Keratinocyte (primary cell): Measurements from ENCODE around the gene TCF19. TPM values are rescaled to one million over a fixed set of nuclear protein-coding genes. Genes with fewer than 3 reads are reported as not detected.

Experiments
- DNase-seq: peaks from one replicate; pipeline ENCODE4 v3.0.0-alpha.2; 2011; ENCODE audit warnings: low read depth, missing footprints, low spot score
- FAIRE-seq: peaks from 2 replicates; lab custom pipeline; 2011; peaks lifted over from hg19 to GRCh38; lab: Jason Lieb, UNC
- H2AFZ ChIP-seq: 2 replicates; pipeline ENCODE4 v1.6.0; 2012; ENCODE audit warnings: low read length, control low read depth, inconsistent platforms; ENCODE audit not compliant: control insufficient read depth
- H3K27ac ChIP-seq: 2 replicates; pipeline ENCODE4 v1.5.1; 2011; ENCODE audit warnings: low read length; ENCODE audit not compliant: control insufficient read depth, insufficient read depth
- H3K27me3 ChIP-seq: 3 replicates; pipeline ENCODE4 v1.6.0; 2011; ENCODE audit warnings: low read length; ENCODE audit not compliant: control insufficient read depth, insufficient read depth; ENCODE audit errors: extremely low read depth
- H3K36me3 ChIP-seq, 2 experiments: 2 replicates in 1 of 2; 3 replicates in 1 of 2; pipeline ENCODE4 v1.5.1; 2011; ENCODE audit warnings: low read length in 2 of 2, mild to moderate bottlenecking in 1 of 2; ENCODE audit not compliant: control insufficient read depth in 2 of 2, insufficient read depth in 2 of 2; ENCODE audit errors: extremely low read depth in 1 of 2
- H3K4me1 ChIP-seq: 3 replicates; pipeline ENCODE4 v1.5.1; 2011; ENCODE audit warnings: low read length; ENCODE audit not compliant: control insufficient read depth, insufficient read depth; ENCODE audit errors: extremely low read depth
- H3K4me2 ChIP-seq: 3 replicates; pipeline ENCODE4 v1.6.0; 2011; ENCODE audit warnings: low read depth, low read length; ENCODE audit not compliant: control insufficient read depth, insufficient read depth; ENCODE audit errors: extremely low read depth
- H3K4me3 ChIP-seq, 3 experiments: fragments of 200-600 bp in 1 of 3; sonication (generic) in 1 of 3; 2 replicates in 2 of 3; 3 replicates in 1 of 3; pipeline ENCODE4 v1.5.1; 2011 to 2016; ENCODE audit warnings: low read length in 3 of 3, mild to moderate bottlenecking in 3 of 3, control low read depth in 2 of 3, inconsistent platforms in 1 of 3, low read depth in 1 of 3, mixed read lengths in 1 of 3, mixed run types in 1 of 3, moderate library complexity in 1 of 3; ENCODE audit not compliant: control insufficient read depth in 2 of 3, insufficient read depth in 2 of 3; ENCODE audit errors: extremely low read depth in 1 of 3
- H3K79me2 ChIP-seq: 2 replicates; pipeline ENCODE4 v1.6.0; 2012; ENCODE audit warnings: low read length; ENCODE audit not compliant: control insufficient read depth, insufficient read depth
- H3K9ac ChIP-seq: 3 replicates; pipeline ENCODE4 v1.6.0; 2011; ENCODE audit warnings: low read length; ENCODE audit not compliant: control insufficient read depth, insufficient read depth; ENCODE audit errors: extremely low read depth
- H3K9me1 ChIP-seq: 3 replicates; pipeline ENCODE4 v1.6.0; 2011; ENCODE audit warnings: low read length; ENCODE audit not compliant: control insufficient read depth, insufficient read depth; ENCODE audit errors: extremely low read depth
- H3K9me3 ChIP-seq: 2 replicates; pipeline ENCODE4 v1.5.1; 2012; ENCODE audit warnings: low read depth, low read length; ENCODE audit not compliant: control insufficient read depth
- H4K20me1 ChIP-seq: 3 replicates; pipeline ENCODE4 v1.6.0; 2011; ENCODE audit warnings: low read length; ENCODE audit not compliant: control insufficient read depth, insufficient read depth; ENCODE audit errors: extremely low read depth
- CTCF ChIP-seq, 3 experiments: IDR thresholded peaks in 1 of 3; conservative IDR thresholded peaks in 1 of 3; optimal IDR thresholded peaks in 1 of 3; 2 replicates in 2 of 3; 3 replicates in 1 of 3; pipeline versions ENCODE3 to v1.5.1; 2011; ENCODE audit warnings: low read length in 3 of 3, mild to moderate bottlenecking in 3 of 3, moderate library complexity in 2 of 3, control low read depth in 1 of 3, inconsistent platforms in 1 of 3; ENCODE audit not compliant: insufficient read depth in 2 of 3; ENCODE audit errors: extremely low read depth in 1 of 3
- EZH2 ChIP-seq: IDR thresholded peaks from one replicate; pipeline ENCODE4 v1.6.1; 2012; ENCODE audit warnings: inconsistent platforms, mild to moderate bottlenecking, low read length, moderate library complexity
- dilution Hi-C: fragments of 300-500 bp; cut with MboI; formaldehyde crosslinking; loops from one replicate; pipeline ENCODE4 v1.7.0; 2020; ENCODE audit warnings: low sequenced_read_pairs; ENCODE audit not compliant: extremely low pct_ligation_motif_present
- polyA plus RNA-seq, 5 experiments: library from polyadenylated mRNA; depleted of rRNA in 3 of 5; stranded (reverse) in 3 of 5; stranded (forward) in 1 of 5; unstranded in 1 of 5; fragments of >200 nt; gene quantifications; 1 replicate in 1 of 5; 2 replicates in 3 of 5; 3 replicates in 1 of 5; pipeline versions ENCODE4 v1.2.1 to v1.2.3, GENCODE V29; 2011 to 2012; ENCODE audit warnings: missing spikeins in 2 of 5, low read depth in 1 of 5, low replicate concordance in 1 of 5

TCF19 gene
- polyA plus RNA-seq, 1 donor (not counting 4 experiments of a cell fraction or from before 2014, with no cell fraction given), result 7.4 TPM

DNA sequence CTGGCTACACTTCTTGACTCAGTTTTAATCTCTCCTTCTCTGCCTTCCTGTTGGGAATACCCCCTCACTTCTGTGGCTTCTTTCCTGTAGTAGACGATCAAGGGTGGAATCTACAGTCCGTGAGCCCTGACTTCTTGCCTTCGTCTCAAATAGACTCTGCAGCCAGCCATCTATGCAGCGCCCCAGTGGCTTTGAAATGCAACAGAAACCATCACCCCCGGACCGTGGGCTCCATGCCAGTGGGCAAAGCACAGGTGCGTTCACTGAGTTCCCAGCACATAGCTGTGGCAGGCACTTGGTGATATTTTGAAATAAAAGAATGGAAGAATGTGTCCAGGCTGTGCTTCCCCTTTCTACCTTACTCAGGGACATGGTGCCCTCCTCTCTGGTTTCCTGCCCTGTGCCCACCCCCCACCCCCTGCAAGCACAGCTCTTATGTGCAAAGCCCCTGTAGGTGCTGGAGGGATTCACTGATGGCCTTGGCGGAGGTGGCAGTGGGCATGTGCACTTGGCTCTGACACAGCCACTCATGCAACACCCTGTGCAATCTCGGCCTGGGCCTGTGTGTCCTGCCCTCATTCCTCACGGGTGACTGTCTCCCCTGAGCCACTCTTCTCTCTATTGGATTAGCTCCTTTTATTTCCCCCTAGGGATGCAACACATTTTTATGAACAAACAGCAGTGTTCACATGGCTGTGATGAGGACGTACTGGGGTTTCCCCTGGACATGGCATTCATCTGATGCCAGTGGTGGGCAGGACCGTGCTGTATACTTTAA is 32.6 kb upstream of the TCF19 start:
- dilution Hi-C loops, result no loop called here
- peaks cover 5 to 8% of the 10 kb centered on the region in 2 experiments for H3K36me3 ChIP-seq
- H3K4me1 ChIP-seq, result peaks cover 36% of the 10 kb centered on the region
- H3K9ac ChIP-seq, result peak overlapping the region; percentile 59
- peak overlapping the region; percentile 63 for H3K4me2 ChIP-seq
- no peak overlapping the region for H2AFZ ChIP-seq
- TF ChIP-seq EZH2, result no peak
- TF ChIP-seq CTCF (optimal IDR thresholded peaks at IDR 0.05 in 1 of 3, IDR thresholded peaks at IDR 0.05 in 1 of 3, conservative IDR thresholded peaks at IDR 0.05 in 1 of 3; ENCODE audit: extremely low read depth in 1 of 3, insufficient read depth in 2 of 3, low read length in 3 of 3), result no peak
- H3K27ac ChIP-seq, result peak overlapping the region; percentile 34
- H4K20me1 ChIP-seq, result no peaks in the 10 kb centered on the region
- H3K79me2 ChIP-seq, result no peaks in the 10 kb centered on the region
- no peak for FAIRE-seq
- DNase-seq, result no peak
- no peak overlapping the region for H3K4me3 ChIP-seq
- H3K9me3 ChIP-seq, result no peaks in the 10 kb centered on the region
- H3K27me3 ChIP-seq, result no peaks in the 10 kb centered on the region
- H3K9me1 ChIP-seq, result no peaks in the 10 kb centered on the region

- peak overlapping the region; percentile 59 for H3K9ac ChIP-seq
- H3K4me1 ChIP-seq, result peaks cover 36% of the 10 kb centered on the region
- no peak overlapping the region for H2AFZ ChIP-seq
- dilution Hi-C loops, result no loop called here
- FAIRE-seq, result no peak
- no peak for TF ChIP-seq EZH2
- no peak for TF ChIP-seq CTCF (optimal IDR thresholded peaks at IDR 0.05 in 1 of 3, IDR thresholded peaks at IDR 0.05 in 1 of 3, conservative IDR thresholded peaks at IDR 0.05 in 1 of 3; ENCODE audit: extremely low read depth in 1 of 3, insufficient read depth in 2 of 3, low read length in 3 of 3)
- H4K20me1 ChIP-seq, result no peaks in the 10 kb centered on the region
- no peaks in the 10 kb centered on the region for H3K9me3 ChIP-seq
- peaks cover 5 to 8% of the 10 kb centered on the region in 2 experiments for H3K36me3 ChIP-seq
- H3K4me3 ChIP-seq, result no peak overlapping the region
- peak overlapping the region; percentile 3 for H3K4me2 ChIP-seq
- no peaks in the 10 kb centered on the region for H3K27me3 ChIP-seq
- DNase-seq, result no peak
- no peaks in the 10 kb centered on the region for H3K9me1 ChIP-seq
- no peaks in the 10 kb centered on the region for H3K79me2 ChIP-seq
- H3K27ac ChIP-seq, result peak overlapping the region; percentile 34
These were observed 31.8 kb upstream of the TCF19 start for GRCh38 chr6:31126396-31127175.
